HEK293 (cell line): ENCODE data around the gene UPP1.

Experiments used
- AEBP2 ChIP-seq: fragments of 450-650 bp; formaldehyde crosslinking; IDR thresholded peaks from 2 replicates; pipeline ENCODE4 v1.5.1; 2016; ENCODE audit warnings: missing biosample characterization, missing genetic modification characterization, borderline replicate concordance
- ATF2 ChIP-seq: fragments of 450-650 bp; formaldehyde crosslinking; IDR thresholded peaks from 2 replicates; pipeline ENCODE4 v1.5.1; 2016; ENCODE audit warnings: missing biosample characterization, missing genetic modification characterization, low read depth
- CTCF ChIP-seq: fragments of 450-650 bp; formaldehyde crosslinking; IDR thresholded peaks from 2 replicates; pipeline ENCODE4 v1.5.1; 2016; ENCODE audit warnings: missing biosample characterization, missing genetic modification characterization
- PRDM2 ChIP-seq: fragments of 450-650 bp; formaldehyde crosslinking; IDR thresholded peaks from 2 replicates; pipeline ENCODE4 v1.5.1; 2016; ENCODE audit warnings: missing biosample characterization, missing genetic modification characterization, borderline replicate concordance
- ZBTB10 ChIP-seq: fragments of 450-650 bp; formaldehyde crosslinking; IDR thresholded peaks from 2 replicates; pipeline ENCODE4 v1.5.1; 2016; ENCODE audit warnings: missing biosample characterization, missing genetic modification characterization
- ZFP3 ChIP-seq: fragments of 450-650 bp; formaldehyde crosslinking; IDR thresholded peaks from 2 replicates; pipeline ENCODE4 v1.5.1; 2016; ENCODE audit warnings: low read depth, missing biosample characterization, missing genetic modification characterization

- TF ChIP-seq AEBP2 (tag by site-specific recombination): no peak
- no peak for TF ChIP-seq CTCF (tag by site-specific recombination)
- TF ChIP-seq PRDM2 (tag by site-specific recombination): no peak
- TF ChIP-seq ATF2 (tag by site-specific recombination): no peak
- TF ChIP-seq ZFP3 (tag by site-specific recombination): no peak
- no peak for TF ChIP-seq ZBTB10 (tag by site-specific recombination)
Measured at GRCh38 chr7:48111596-48111995, 22.5 kb downstream of the UPP1 start.
